Mammary epithelial cell (primary cell): Measurements from ENCODE around the gene ELOVL1.

Source experiments
- EZH2 ChIP-seq: IDR thresholded peaks from 2 replicates; pipeline ENCODE4 v1.6.1; 2012; ENCODE audit warnings: low read length, inconsistent platforms, borderline replicate concordance
- TF ChIP-seq, protein P1 (sequence below), 2 donors: IDR thresholded peaks in 1 of 2; conservative IDR thresholded peaks in 1 of 2; 2 replicates each; pipeline ENCODE4 v1.5.1; 2011 to 2012; ENCODE audit warnings: inconsistent platforms in 2 of 2, low read length in 2 of 2, mild to moderate bottlenecking in 2 of 2, control low read depth in 1 of 2, low read depth in 1 of 2; ENCODE audit not compliant: insufficient read depth in 1 of 2; ENCODE audit errors: extremely low read depth in 1 of 2

DNA sequence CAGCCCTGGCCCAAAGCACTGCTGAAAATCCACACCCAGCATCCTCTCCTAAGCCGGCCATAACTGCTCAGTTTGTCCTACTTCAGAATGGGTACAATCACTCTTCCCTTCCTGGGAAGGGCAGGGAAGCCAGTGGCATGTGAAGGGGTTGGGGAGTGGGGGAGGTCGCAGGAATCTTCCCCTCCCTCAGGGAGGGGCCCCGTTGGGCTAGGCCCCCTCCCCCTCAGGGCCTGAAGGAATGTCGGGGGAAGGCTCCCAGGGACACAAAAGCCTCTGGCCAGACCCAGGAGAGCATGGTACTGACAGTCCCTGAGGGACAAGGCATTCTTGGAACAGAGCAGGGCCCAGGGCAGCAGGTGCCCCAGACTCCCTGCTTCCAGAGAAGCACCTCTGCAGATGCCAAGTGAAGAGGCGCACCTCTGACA lies 1.2 kb downstream of the ELOVL1 start:
- TF ChIP-seq, protein P1, sequence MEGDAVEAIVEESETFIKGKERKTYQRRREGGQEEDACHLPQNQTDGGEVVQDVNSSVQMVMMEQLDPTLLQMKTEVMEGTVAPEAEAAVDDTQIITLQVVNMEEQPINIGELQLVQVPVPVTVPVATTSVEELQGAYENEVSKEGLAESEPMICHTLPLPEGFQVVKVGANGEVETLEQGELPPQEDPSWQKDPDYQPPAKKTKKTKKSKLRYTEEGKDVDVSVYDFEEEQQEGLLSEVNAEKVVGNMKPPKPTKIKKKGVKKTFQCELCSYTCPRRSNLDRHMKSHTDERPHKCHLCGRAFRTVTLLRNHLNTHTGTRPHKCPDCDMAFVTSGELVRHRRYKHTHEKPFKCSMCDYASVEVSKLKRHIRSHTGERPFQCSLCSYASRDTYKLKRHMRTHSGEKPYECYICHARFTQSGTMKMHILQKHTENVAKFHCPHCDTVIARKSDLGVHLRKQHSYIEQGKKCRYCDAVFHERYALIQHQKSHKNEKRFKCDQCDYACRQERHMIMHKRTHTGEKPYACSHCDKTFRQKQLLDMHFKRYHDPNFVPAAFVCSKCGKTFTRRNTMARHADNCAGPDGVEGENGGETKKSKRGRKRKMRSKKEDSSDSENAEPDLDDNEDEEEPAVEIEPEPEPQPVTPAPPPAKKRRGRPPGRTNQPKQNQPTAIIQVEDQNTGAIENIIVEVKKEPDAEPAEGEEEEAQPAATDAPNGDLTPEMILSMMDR (conservative IDR thresholded peaks at IDR 0.05 in 1 of 2, IDR thresholded peaks at IDR 0.05 in 1 of 2; ENCODE audit: extremely low read depth in 1 of 2, insufficient read depth in 1 of 2, low read depth in 1 of 2, low read length in 2 of 2): no peak
- TF ChIP-seq EZH2: no peak
